Parietal lobe (tissue), 1 donor: ENCODE data around the gene RGPD3. TPM values are rescaled to one million over a fixed set of nuclear protein-coding genes. Genes with fewer than 3 reads are reported as not detected.

ENCODE experiments used
- total RNA-seq: library from RNA; depleted of rRNA; stranded (reverse); fragments of >200 nt; gene quantifications from one replicate; pipeline ENCODE4 v1.2.3, GENCODE V29; 2014

RGPD3 gene
- 1.3 TPM for total RNA-seq

DNA sequence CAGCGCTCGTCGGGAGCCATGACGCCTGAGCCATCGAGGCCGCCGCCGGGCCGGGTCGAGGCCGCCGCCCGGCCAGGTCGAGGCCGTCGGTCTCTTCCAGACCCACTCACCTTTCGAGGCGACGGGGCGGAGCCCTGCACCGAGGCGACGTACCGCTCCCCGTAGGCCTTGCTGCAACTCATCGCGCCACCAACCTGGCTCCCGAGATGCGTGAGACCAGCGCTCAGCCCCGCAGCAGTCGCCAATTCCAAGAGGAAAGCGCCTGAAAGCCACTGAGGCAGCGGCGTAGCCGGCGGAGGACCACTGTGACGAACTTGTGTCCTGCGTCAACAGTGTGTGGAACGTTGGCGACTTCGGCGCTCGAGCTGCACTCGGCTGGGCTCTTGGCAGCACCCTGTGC lies at the start of gene RGPD3:
RGPD3 (minus strand) TSS at position 307 of the 400 bp plus-strand sequence; CDS start at position 182, 125 bp downstream.

GRCh38 chr2:106486551-106487385 lies 18.6 kb upstream of the RGPD3 start, which contains the start of gene CD8B2:
Gene CD8B2 (plus strand): TSS chr2:106487364. CDS start chr2:106487427, 63 bp downstream.

Other genes starting within 250 kb of the RGPD3 start
- gene CD8B2, start 19.0 kb upstream of the RGPD3 start, total RNA-seq, result not detected